ENCODE measurements around the gene NR2C2.

Gene NR2C2

DNA sequence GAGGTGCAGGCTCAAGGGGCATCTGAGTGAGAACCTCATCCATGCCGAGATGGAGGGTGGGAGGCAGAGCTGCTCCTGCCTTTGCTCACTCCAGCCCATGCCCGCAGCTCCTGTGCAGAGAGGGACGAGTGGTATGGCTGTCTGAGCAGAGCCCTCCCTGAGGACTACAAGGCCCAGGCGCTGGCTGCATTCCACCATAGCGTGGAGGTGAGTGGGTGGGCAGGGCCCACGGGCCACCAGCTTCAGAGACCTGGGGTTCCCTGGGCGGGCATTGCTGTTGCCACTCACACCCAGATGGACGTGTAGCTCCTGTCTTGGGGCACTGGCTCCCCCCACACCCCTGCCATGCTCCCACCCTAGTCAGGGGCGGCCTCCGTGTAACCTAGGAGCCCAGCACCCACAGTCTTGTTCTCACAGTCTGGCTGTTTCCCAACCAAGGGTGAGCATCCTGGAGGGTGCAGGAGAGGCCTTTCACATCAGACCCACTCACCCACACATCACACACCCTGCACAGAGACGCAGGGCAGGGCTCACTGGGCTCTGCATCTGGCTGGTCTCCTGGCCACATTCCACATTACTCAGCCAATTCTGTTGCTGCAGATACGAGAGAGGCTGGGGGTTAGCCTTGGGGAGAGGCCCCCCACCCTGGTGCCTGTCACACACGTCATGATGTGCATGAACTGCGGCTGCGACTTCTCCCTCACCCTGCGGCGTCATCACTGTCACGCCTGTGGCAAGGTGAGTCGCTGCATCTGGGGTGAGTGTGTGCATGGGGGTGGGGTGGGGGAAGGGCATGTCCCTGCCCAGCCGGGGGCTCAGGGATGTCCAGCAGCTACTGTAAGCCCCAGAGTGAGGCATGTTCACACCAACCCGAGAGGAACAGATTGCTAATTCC, 25.3 kb upstream of the NR2C2 start:
- no peak for DNase-seq

GRCh38 chr3:14922863-14923262, 24.5 kb upstream of the NR2C2 start:
- DNase-seq, result no peak

DNA sequence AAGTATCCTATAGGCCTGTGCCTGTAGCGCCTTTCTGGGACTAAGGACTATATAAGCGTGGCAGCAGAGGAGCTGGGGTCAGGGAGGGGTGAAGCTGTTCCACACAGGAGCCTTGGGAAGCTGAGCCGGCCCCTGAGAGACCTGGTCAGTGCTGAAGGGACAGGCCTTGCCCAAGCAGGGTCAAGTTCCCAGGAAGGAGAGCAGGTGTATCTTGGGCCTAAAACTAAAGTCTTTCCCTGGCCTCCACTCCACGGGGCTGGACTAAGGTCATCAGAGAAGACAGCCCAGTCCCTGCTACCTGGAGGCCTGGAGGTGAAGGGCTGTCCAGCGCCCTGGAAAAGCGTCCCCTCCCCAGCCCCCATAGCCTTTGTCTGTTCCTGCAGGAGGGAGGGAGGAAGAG, 23.9 kb upstream of the NR2C2 start:
- no peak for DNase-seq

DNA sequence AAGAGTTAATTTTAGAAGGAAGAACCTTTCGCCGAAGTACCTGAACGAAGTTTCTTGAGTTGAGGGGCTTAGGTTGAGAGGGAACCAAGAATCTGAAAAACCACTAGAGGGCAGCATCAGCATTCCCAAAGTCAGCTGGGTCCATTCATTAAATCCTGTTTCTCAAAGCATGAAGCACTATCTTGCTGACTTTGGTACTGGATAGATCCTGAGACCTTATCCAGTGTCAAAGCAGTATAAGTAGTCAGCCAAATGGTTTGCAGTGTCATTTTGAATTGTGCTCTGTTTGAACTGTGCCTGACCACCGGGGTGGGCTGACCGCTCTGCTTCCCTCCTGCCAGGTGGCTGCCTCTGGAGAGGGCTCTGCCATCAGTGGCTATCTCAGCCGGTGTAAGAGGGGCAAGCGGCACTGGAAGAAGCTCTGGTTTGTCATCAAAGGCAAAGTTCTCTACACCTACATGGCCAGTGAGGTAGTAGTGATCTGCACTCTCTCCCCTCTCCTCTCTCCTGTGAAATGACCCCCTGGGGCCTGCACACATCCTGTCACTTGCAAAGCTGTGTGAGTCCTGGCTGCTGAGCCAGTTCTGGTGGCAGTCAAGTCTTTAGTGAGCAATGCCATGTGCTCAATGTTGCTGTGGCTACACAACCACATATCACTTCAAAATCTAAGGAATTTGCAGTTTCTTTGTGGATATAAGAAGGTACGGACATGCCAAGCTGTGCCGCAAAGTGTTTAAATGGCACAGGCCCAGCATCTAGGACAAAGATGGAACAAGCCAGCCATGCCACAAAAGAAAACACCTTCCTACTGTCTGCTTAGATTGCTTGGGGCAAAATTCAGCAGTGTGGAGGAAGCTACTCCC, 21.4 kb upstream of the NR2C2 start:
- no peak for DNase-seq

- DNase-seq, result no peak
These were observed 20.8 kb upstream of the NR2C2 start for GRCh38 chr3:14926592-14926991.

GRCh38 chr3:14927308-14927707, 20.1 kb upstream of the NR2C2 start:
- DNase-seq, result no peak

DNA sequence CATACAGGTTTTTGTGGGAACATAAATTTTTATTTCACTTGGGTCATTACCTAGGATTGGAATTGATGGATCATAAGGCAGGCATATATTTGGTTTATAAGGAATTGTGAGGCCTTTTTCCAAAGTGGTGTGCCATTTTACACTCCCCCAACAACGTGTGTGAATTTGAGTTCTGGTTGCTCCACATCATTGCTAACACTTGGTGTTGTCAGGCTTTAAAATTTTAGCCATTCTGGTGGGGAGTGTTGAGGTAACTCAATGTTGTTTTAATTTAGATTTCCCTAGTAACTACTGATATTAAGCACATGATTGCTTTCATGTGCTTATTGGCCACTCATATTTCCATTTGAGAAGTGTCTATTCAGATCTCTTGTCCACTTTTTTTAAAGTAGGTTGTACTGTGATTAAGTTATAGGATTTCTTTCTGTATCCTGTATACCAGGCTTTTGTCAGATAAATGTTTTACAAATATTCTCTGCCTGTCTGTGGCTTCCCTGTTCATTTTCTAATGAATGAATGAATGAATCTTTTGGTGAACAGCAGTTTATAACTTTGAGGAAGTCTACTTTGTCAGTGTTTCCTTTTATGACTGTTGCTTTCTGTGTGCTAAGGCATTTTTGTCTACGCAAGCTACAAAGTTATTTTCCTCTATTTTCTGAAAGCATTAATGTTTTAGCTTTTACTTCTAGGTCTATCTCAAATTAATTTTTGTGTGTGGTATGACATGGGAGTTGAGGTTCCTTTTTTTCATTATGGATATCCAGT, 17.9 kb upstream of the NR2C2 start:
- DNase-seq, result no peak

DNA sequence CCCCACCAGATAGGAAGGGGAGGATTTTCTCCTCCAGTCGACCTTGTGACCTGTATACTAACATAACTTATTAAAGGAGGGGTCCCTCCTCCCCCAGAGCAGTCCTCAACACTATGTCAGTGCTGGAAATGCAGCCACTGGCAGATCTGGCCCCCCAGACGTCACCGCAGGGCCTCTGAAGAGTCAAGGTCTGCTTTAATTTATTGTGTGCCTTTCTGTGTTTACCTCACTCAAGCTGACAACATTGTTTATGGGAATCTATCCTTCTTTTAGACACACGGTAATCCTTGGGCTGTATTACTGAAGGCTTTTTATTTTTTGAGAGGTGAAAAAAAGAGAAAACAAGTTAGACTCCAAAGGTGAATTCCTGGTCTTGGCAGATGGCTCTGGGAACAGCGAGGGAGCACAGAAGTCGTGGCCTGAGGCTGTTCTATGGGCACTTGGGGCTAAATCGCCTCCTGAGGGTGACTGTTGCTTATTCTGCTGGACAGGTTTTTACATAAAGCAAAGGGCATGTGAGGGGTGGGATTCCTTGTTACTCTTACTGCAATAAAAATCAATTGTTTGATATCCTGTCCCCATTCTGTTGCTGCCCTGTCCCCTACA, 13.5 kb upstream of the NR2C2 start:
- DNase-seq, result no peak

DNA sequence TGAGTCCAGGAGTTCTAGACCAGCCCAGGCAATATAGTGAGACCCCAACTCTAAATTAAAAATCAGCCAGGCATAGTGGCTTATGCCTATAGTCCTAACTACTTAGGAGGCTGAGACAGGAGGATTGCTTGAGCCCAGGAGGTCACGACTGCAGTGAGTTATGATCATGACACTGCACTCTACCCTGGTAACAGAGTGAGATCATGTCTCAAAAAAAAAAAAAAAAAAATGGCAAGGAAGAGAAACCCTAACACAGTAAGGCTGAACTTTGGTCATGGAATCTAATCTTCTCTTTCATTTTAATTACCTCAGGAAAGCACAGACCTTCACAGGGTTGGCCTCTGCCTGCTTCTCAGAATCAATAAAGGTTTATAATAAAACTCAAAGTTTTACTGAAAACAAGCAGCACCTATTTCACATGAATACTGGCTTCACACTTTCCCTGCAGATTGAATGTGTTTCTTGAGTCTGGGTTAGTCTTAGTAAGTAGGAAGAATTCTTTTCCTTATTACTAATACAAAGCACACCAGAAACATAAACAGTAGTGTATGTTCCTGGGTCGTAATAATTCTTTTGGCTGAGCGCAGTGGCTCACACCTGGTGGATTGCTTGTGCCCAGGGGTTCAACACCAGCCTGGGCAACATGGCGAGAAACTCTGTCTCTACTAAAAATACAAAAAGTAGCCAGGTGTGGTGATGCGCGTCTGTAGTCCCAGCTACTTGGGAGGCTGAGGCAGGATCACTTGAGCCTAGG, 11.6 kb upstream of the NR2C2 start:
- no peak for DNase-seq

GRCh38 chr3:14938954-14939353, 8.4 kb upstream of the NR2C2 start:
- no peak for DNase-seq

DNA sequence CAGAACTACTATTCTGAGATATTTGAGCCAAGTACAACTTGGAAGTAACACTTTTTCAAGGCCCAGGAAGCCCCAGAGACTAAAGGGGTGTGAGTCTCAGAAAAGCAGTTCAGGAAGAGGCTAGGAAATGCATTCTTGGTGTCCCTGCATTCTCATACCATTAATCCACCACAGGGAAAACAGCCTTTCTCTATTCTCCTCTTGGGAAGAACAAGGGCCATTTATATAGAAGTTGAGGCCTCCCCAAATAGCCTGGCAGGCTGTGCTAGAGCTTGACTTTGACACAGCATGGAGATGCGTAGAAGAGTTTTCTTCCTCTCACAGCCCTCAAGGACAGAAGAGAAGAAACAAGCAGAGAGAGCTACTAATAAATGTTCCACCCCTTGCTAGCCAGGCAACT, 5.5 kb upstream of the NR2C2 start:
- no peak for DNase-seq

DNA sequence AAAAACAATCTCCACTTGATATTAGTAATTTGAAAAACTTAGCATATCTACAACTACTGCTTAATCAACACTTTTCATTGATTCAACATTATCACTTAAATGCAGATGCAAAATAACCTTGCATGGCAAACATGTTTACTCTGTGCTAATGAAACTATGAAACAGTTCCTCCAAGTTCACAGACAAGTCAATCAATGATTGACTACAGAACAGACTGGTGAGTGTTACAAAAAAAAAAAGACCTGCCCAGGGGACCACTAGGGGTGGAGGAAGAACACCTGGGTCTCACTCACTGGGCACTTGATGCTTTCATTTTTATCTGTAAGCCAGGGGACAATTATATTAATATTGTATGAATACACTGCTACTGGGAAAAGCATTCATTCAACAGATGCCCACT, 4.3 kb upstream of the NR2C2 start:
- DNase-seq, result no peak

- no peak for DNase-seq
These were observed 1.1 kb upstream of the NR2C2 start for GRCh38 chr3:14946236-14946635.

- no peak for DNase-seq
These were observed 664 bp upstream of the NR2C2 start for GRCh38 chr3:14946739-14947099.

GRCh38 chr3:14947886-14948608, 664 bp downstream of the NR2C2 start:
- DNase-seq, result peak; percentile 93

DNA sequence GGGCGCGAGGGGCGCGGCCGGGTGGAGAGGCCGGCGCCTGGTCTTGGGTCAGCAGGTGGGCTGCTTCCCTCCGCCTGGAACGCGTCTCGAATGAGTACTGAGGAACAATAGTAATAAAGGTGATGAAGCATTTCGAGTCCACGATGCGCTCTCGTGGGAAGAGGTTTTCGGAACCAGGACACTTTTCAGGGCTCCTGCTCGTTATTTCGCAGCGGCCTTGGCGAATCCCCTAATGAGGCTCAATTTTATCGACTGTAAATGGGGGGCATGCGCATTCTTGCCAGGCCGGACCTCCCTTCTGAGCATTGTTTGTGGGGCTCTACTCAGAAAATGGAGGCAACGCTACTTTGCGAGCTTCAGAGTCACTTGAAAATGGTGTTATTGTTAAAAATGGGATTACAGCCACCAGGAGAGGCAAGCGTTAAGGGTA, 1.2 kb downstream of the NR2C2 start:
- DNase-seq, result no peak

DNA sequence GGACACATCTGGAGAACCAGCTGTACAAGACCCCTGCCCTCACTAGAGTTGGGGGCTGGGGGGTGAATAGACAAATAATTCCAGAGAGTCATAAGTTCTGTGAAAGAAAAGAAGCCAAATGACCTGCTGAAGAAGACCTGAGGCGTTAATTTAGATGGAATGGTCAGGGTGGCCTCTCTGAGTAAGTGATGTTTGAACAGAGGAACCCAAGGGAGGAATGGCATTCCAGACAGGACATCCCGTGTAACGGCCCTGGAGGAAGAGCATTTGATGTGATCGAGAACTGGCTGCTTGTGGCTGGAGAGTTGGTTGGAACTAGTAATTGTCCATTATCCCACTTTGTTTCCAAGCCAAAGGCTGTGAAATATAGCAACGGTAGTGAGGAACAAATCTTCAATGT, 1.7 kb downstream of the NR2C2 start:
- no peak for DNase-seq

GRCh38 chr3:14950274-14950673, 2.9 kb downstream of the NR2C2 start:
- DNase-seq, result no peak

- no peak for DNase-seq
These were observed 9.8 kb downstream of the NR2C2 start for GRCh38 chr3:14957153-14957552.

GRCh38 chr3:14957925-14958324, 10.5 kb downstream of the NR2C2 start:
- no peak for DNase-seq

DNA sequence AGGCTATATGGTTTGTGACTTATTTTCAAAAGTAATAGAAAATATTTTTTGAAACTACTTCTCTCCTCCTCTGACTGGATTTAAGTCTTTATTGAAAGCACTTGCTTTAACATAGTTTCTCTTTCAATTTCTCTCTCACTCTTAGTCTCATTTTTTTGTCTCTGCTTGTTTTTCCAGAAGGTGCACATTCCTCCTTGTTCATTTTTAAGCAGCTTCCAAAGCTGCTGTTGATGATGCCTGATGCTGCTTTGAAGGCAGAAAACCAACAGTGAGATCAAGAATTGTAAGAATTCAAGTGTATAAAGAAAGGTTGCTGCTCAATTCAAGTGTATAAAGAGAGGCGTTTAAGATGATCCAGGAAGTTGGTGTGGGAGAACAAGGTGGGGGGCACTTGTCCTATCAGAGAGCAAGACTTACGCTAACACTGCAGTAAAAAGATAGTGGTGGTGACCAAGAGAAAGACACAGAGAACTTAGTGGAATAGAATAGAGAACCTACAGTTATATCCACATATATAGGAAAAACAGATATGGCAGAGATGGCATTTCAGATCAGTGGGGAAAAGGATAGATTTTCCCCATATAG, 12.1 kb downstream of the NR2C2 start:
- DNase-seq, result no peak
